Mesangial cell (primary cell): ENCODE results near the gene METTL16. TPM values are rescaled to one million over a fixed set of nuclear protein-coding genes. Genes with fewer than 3 reads are reported as not detected.

Experiments used
- total RNA-seq: library from RNA; depleted of rRNA; stranded (reverse); fragments of >200 nt; gene quantifications from 2 replicates; pipeline ENCODE4 v1.2.3, GENCODE V29; 2015

METTL16 gene
- total RNA-seq, result 16.1 and 18.6 TPM in 2 replicates

GRCh38 chr17:2511462-2512369 lies at the start of gene METTL16:
Gene METTL16, minus strand, starts transcription at chr17:2511888. Its CDS starts 9,557 bp downstream, at chr17:2502331.

GRCh38 chr17:2400877-2401425 lies 110.7 kb downstream of the METTL16 start, which contains the start of gene MNT:
Gene MNT, minus strand, starts transcription at chr17:2401060. Its CDS starts 348 bp downstream, at chr17:2400712.

Other genes with a start within 250 kb of the METTL16 start
- gene SMG6, start 208.1 kb downstream of the METTL16 start, total RNA-seq, result 36.7 and 43.7 TPM in 2 replicates
- 12.5 and 14.3 TPM in 2 replicates for gene SRR, start 207.9 kb downstream of the METTL16 start, total RNA-seq
- 28.9 and 68.8 TPM in 2 replicates for gene TSR1, start 175.4 kb downstream of the METTL16 start, total RNA-seq
- 33.7 and 74.5 TPM in 2 replicates for gene SGSM2, start 174.4 kb downstream of the METTL16 start, total RNA-seq
- gene MNT, start 110.8 kb downstream of the METTL16 start, total RNA-seq, result 7.7 and 15.7 TPM in 2 replicates
- 42.2 and 47.2 TPM in 2 replicates for gene PAFAH1B1, start 81.8 kb upstream of the METTL16 start, total RNA-seq
- 82.5 and 98.7 TPM in 2 replicates for gene CLUH, start 199.9 kb upstream of the METTL16 start, total RNA-seq
- 0.16 TPM in 1 of 2 replicates, not detected in the other for gene CCDC92B, start 237.8 kb upstream of the METTL16 start, total RNA-seq